ENCODE results near the gene BPIFB1.

BPIFB1 gene

DNA sequence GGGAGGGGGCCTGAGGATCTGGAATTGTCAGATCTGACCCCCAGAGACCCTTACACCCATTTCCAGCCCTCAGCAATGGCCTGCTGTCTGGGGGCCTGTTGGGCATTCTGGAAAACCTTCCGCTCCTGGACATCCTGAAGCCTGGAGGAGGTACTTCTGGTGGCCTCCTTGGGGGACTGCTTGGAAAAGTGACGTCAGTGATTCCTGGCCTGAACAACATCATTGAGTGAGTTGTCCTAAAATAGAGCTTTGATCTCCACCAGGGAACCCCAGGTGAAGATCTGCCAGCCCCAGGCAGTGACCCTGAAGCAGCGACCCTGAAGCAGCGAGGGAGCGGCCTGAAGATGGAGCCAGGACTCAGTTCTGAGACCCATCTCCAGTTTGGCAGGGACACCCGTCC lies 45.0 kb upstream of the BPIFB1 start:
- Histone ChIP-seq H2AFZ (ENCODE audit: insufficient read depth, low read length, poor library complexity) (no peak overlapping the region), H4K8ac (ENCODE audit: low read depth, low read length) (no peak overlapping the region), H3K79me2 (ENCODE audit: control insufficient read depth, insufficient read depth, low read length, poor library complexity) (no peaks in the 10 kb centered on the region), H3K4me3 (ENCODE audit: low read depth, low read length) (no peak overlapping the region), H3K4me2 (ENCODE audit: low read length) (no peak overlapping the region), H2BK5ac (ENCODE audit: low read depth, low read length, poor library complexity) (no peak overlapping the region), H4K12ac (ENCODE audit: low read depth, low read length) (no peak overlapping the region), H3K23ac (ENCODE audit: low read length) (no peak overlapping the region), H3K27ac (ENCODE audit: low read depth, low read length) (no peak overlapping the region), H3K14ac (ENCODE audit: low read length) (no peak overlapping the region), H3K4ac (ENCODE audit: low read depth, low read length) (no peak overlapping the region), H3K9me3 (ENCODE audit: insufficient read depth, low read depth, low read length) (no peaks in the 10 kb centered on the region), H2BK120ac (ENCODE audit: insufficient read depth, low read length, poor library complexity) (no peak overlapping the region), H4K91ac (ENCODE audit: low read depth, low read length) (no peak overlapping the region), H3K36me3 (ENCODE audit: control insufficient read depth in 1 of 2, insufficient read depth in 2 of 2, low read length in 2 of 2) (no peaks in the 10 kb centered on the region), H3K79me1 (ENCODE audit: low read length) (no peaks in the 10 kb centered on the region), H2AK5ac (ENCODE audit: low read length) (no peak overlapping the region), H3K27me3 (ENCODE audit: insufficient read depth, low read length) (no peaks in the 10 kb centered on the region), H3K9ac (ENCODE audit: low read length) (no peak overlapping the region), H3K4me1 (ENCODE audit: control insufficient read depth in 1 of 2, insufficient read depth in 2 of 2, low read length in 2 of 2) (no peaks in the 10 kb centered on the region), H2BK12ac (ENCODE audit: low read length) (no peak overlapping the region), H3K18ac (ENCODE audit: low read length) (no peak overlapping the region)
- no CpG with 5 or more reads among the region's 6 CpGs for WGBS (ENCODE audit: extremely low coverage, insufficient coverage, insufficient read length)
- DNase-seq = no peak

DNA sequence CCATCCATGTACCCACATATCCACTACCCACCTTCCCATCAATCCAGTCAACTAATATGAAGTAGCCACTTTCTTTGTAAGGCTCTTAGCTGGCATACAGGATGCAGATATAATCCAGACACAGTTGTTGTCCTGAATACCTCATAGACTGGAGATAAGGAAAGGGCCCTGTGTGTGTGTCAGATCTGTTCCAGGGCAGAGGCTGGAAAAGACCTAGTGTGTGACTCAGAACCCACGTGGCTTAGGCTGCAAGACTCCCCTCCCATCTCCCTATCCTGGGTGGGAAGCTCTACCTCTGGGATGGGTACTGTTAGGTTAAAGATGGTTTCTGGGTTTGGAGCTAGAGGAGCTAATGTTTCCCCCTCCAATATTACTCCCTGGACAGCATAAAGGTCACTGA lies 43.6 kb upstream of the BPIFB1 start:
- Histone ChIP-seq H3K36me3 (ENCODE audit: control insufficient read depth in 1 of 2, insufficient read depth in 2 of 2, low read length in 2 of 2) (no peaks in the 10 kb centered on the region), H3K14ac (ENCODE audit: low read length) (no peak overlapping the region), H2BK12ac (ENCODE audit: low read length) (no peak overlapping the region), H3K27ac (ENCODE audit: low read depth, low read length) (no peak overlapping the region), H2AFZ (ENCODE audit: insufficient read depth, low read length, poor library complexity) (no peak overlapping the region), H3K4me2 (ENCODE audit: low read length) (no peak overlapping the region), H3K27me3 (ENCODE audit: insufficient read depth, low read length) (no peaks in the 10 kb centered on the region), H4K8ac (ENCODE audit: low read depth, low read length) (no peak overlapping the region), H3K18ac (ENCODE audit: low read length) (no peak overlapping the region), H3K4me1 (ENCODE audit: control insufficient read depth in 1 of 2, insufficient read depth in 2 of 2, low read length in 2 of 2) (no peaks in the 10 kb centered on the region), H3K9ac (ENCODE audit: low read length) (no peak overlapping the region), H3K4ac (ENCODE audit: low read depth, low read length) (no peak overlapping the region), H4K12ac (ENCODE audit: low read depth, low read length) (no peak overlapping the region), H3K79me2 (ENCODE audit: control insufficient read depth, insufficient read depth, low read length, poor library complexity) (no peaks in the 10 kb centered on the region), H2BK5ac (ENCODE audit: low read depth, low read length, poor library complexity) (no peak overlapping the region), H2AK5ac (ENCODE audit: low read length) (no peak overlapping the region), H3K9me3 (ENCODE audit: insufficient read depth, low read depth, low read length) (no peaks in the 10 kb centered on the region), H3K23ac (ENCODE audit: low read length) (no peak overlapping the region), H3K79me1 (ENCODE audit: low read length) (no peaks in the 10 kb centered on the region), H3K4me3 (ENCODE audit: low read depth, low read length) (no peak overlapping the region), H2BK120ac (ENCODE audit: insufficient read depth, low read length, poor library complexity) (no peak overlapping the region), H4K91ac (ENCODE audit: low read depth, low read length) (no peak overlapping the region)
- no CpG with 5 or more reads among the region's 1 CpG for WGBS (ENCODE audit: extremely low coverage, insufficient coverage, insufficient read length)
- DNase-seq = peak; percentile 30 to 52

- no peaks in the 10 kb centered on the region for H3K4me1 ChIP-seq (ENCODE audit: control insufficient read depth in 1 of 2, insufficient read depth in 2 of 2, low read length in 2 of 2)
- no peaks in the 10 kb centered on the region for H3K27me3 ChIP-seq (ENCODE audit: insufficient read depth, low read length)
- H3K18ac ChIP-seq (ENCODE audit: low read length) = no peak overlapping the region
- H2BK120ac ChIP-seq (ENCODE audit: insufficient read depth, low read length, poor library complexity) = no peak overlapping the region
- H3K27ac ChIP-seq (ENCODE audit: low read depth, low read length) = no peak overlapping the region
- no peak overlapping the region for H4K91ac ChIP-seq (ENCODE audit: low read depth, low read length)
- H3K79me2 ChIP-seq (ENCODE audit: control insufficient read depth, insufficient read depth, low read length, poor library complexity) = no peaks in the 10 kb centered on the region
- DNase-seq = peak; percentile 65 to 80
- no peak overlapping the region for H2BK5ac ChIP-seq (ENCODE audit: low read depth, low read length, poor library complexity)
- no peak overlapping the region for H4K12ac ChIP-seq (ENCODE audit: low read depth, low read length)
- H3K4me2 ChIP-seq (ENCODE audit: low read length) = no peak overlapping the region
- H3K14ac ChIP-seq (ENCODE audit: low read length) = no peak overlapping the region
- H3K4me3 ChIP-seq (ENCODE audit: low read depth, low read length) = no peak overlapping the region
- no peaks in the 10 kb centered on the region for H3K36me3 ChIP-seq (ENCODE audit: control insufficient read depth in 1 of 2, insufficient read depth in 2 of 2, low read length in 2 of 2)
- H3K23ac ChIP-seq (ENCODE audit: low read length) = no peak overlapping the region
- H2AFZ ChIP-seq (ENCODE audit: insufficient read depth, low read length, poor library complexity) = no peak overlapping the region
- H2AK5ac ChIP-seq (ENCODE audit: low read length) = no peak overlapping the region
- no peak overlapping the region for H3K4ac ChIP-seq (ENCODE audit: low read depth, low read length)
- WGBS (ENCODE audit: extremely low coverage, insufficient coverage, insufficient read length) = 100% methylated on average over 1 of the region's 4 CpGs
- no peak overlapping the region for H4K8ac ChIP-seq (ENCODE audit: low read depth, low read length)
- H3K79me1 ChIP-seq (ENCODE audit: low read length) = no peaks in the 10 kb centered on the region
- H3K9me3 ChIP-seq (ENCODE audit: insufficient read depth, low read depth, low read length) = no peaks in the 10 kb centered on the region
- H2BK12ac ChIP-seq (ENCODE audit: low read length) = no peak overlapping the region
- H3K9ac ChIP-seq (ENCODE audit: low read length) = no peak overlapping the region
Measured at GRCh38 chr20:33239979-33240736, 42.9 kb upstream of the BPIFB1 start.

DNA sequence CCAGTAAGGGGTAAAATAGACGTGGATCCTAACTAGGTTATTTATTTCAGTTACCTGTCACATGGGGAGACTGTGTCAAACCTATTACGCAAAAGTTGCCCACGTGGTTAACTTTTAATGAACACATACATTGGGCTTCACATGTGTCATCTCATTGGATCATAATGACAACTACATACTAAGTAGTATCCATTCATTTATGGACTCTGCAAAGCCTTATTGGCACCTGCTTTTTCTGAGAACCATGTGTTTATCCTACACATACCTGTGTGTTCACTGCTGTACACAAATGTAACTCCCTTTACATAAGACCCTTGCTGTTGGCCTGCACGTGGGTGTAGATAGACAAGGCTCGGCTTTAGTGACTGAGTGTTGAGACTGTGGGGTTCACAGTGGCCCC lies 42.1 kb upstream of the BPIFB1 start:
- Histone ChIP-seq H3K79me1 (ENCODE audit: low read length) (no peaks in the 10 kb centered on the region), H2BK120ac (ENCODE audit: insufficient read depth, low read length, poor library complexity) (no peak overlapping the region), H3K9me3 (ENCODE audit: insufficient read depth, low read depth, low read length) (no peaks in the 10 kb centered on the region), H3K4me1 (ENCODE audit: control insufficient read depth in 1 of 2, insufficient read depth in 2 of 2, low read length in 2 of 2) (no peaks in the 10 kb centered on the region), H3K4ac (ENCODE audit: low read depth, low read length) (no peak overlapping the region), H3K27ac (ENCODE audit: low read depth, low read length) (no peak overlapping the region), H3K36me3 (ENCODE audit: control insufficient read depth in 1 of 2, insufficient read depth in 2 of 2, low read length in 2 of 2) (no peaks in the 10 kb centered on the region), H3K23ac (ENCODE audit: low read length) (no peak overlapping the region), H4K91ac (ENCODE audit: low read depth, low read length) (no peak overlapping the region), H4K8ac (ENCODE audit: low read depth, low read length) (no peak overlapping the region), H2BK12ac (ENCODE audit: low read length) (no peak overlapping the region), H3K14ac (ENCODE audit: low read length) (no peak overlapping the region), H2AK5ac (ENCODE audit: low read length) (no peak overlapping the region), H3K4me2 (ENCODE audit: low read length) (no peak overlapping the region), H4K12ac (ENCODE audit: low read depth, low read length) (no peak overlapping the region), H2BK5ac (ENCODE audit: low read depth, low read length, poor library complexity) (no peak overlapping the region), H2AFZ (ENCODE audit: insufficient read depth, low read length, poor library complexity) (no peak overlapping the region), H3K9ac (ENCODE audit: low read length) (no peak overlapping the region), H3K27me3 (ENCODE audit: insufficient read depth, low read length) (no peaks in the 10 kb centered on the region), H3K4me3 (ENCODE audit: low read depth, low read length) (no peak overlapping the region), H3K18ac (ENCODE audit: low read length) (no peak overlapping the region), H3K79me2 (ENCODE audit: control insufficient read depth, insufficient read depth, low read length, poor library complexity) (no peaks in the 10 kb centered on the region)
- WGBS (ENCODE audit: extremely low coverage, insufficient coverage, insufficient read length) = no CpG with 5 or more reads among the region's 5 CpGs
- no peak for DNase-seq

Measured in trophoblast cell (in vitro differentiated cells and primary cell).